ENCODE data around the gene HADHB. TPM values are rescaled to one million over a fixed set of nuclear protein-coding genes. Genes with fewer than 3 reads are reported as not detected.
A peak's percentile ranks its signal among the peaks of the same experiment; 100 is the strongest.

The HADHB gene
- total RNA-seq, 2 donors from 2014 or later = 119 to 130 TPM

DNA sequence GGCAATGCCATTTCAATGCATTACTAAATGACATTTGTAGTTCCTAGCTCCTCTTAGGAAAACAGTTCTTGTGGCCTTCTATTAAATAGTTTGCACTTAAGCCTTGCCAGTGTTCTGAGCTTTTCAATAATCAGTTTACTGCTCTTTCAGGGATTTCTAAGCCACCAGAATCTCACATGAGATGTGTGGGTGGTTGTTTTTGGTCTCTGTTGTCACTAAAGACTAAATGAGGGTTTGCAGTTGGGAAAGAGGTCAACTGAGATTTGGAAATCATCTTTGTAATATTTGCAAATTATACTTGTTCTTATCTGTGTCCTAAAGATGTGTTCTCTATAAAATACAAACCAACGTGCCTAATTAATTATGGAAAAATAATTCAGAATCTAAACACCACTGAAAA lies 45.3 kb downstream of the HADHB start:
- no peaks in the 10 kb centered on the region for H3K9me3 ChIP-seq
- 39% methylated on average over 1 of the region's 1 CpG for WGBS
- DNase-seq (ENCODE audit: low spot score) = no peak
- peaks cover 0 to 2% of the 10 kb centered on the region in 2 donors for H3K36me3 ChIP-seq
- intact Hi-C loops (cut with DNase I) = no loop called here
- no peak for TF ChIP-seq POLR2A (IDR thresholded peaks at IDR 0.05)
- no peak for TF ChIP-seq POLR2AphosphoS5 (IDR thresholded peaks at IDR 0.05)
- TF ChIP-seq, protein P1, sequence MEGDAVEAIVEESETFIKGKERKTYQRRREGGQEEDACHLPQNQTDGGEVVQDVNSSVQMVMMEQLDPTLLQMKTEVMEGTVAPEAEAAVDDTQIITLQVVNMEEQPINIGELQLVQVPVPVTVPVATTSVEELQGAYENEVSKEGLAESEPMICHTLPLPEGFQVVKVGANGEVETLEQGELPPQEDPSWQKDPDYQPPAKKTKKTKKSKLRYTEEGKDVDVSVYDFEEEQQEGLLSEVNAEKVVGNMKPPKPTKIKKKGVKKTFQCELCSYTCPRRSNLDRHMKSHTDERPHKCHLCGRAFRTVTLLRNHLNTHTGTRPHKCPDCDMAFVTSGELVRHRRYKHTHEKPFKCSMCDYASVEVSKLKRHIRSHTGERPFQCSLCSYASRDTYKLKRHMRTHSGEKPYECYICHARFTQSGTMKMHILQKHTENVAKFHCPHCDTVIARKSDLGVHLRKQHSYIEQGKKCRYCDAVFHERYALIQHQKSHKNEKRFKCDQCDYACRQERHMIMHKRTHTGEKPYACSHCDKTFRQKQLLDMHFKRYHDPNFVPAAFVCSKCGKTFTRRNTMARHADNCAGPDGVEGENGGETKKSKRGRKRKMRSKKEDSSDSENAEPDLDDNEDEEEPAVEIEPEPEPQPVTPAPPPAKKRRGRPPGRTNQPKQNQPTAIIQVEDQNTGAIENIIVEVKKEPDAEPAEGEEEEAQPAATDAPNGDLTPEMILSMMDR (IDR thresholded peaks at IDR 0.05) = no peak
- H3K27me3 ChIP-seq (replicated peaks; ENCODE audit: insufficient read depth) = no peaks in the 10 kb centered on the region
- no peak overlapping the region for H3K27ac ChIP-seq
- H3K4me1 ChIP-seq (replicated peaks) = no peaks in the 10 kb centered on the region
- no peak overlapping the region for H3K4me3 ChIP-seq

DNA sequence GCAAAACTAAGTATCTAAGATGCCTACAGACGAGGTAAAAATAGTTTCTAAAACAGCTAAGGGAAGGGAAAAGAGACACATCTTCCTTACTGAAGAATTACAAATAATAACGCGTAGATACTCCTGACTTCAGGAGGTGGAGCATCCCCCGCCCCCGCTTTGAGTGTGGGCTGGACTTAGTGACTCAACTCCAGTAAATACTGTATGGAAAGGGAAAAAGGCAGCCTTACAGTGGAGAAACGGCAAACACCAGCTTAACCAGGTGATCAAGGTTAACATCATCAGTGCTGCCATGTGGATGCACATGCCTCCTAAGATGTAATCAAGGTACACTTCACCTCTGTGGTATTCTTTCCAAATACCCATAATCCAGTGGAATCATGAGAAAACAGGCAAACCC lies 47.9 kb downstream of the HADHB start:
- TF ChIP-seq, protein P1 (IDR thresholded peaks at IDR 0.05) = no peak
- TF ChIP-seq POLR2AphosphoS5 (IDR thresholded peaks at IDR 0.05) = no peak
- no peak for TF ChIP-seq POLR2A (IDR thresholded peaks at IDR 0.05)
- Histone ChIP-seq H3K27ac (no peak overlapping the region), H3K4me3 (no peak overlapping the region), H3K4me1 (replicated peaks) (no peaks in the 10 kb centered on the region), H3K9me3 (no peaks in the 10 kb centered on the region), H3K27me3 (replicated peaks; ENCODE audit: insufficient read depth) (no peaks in the 10 kb centered on the region), H3K36me3 (peaks cover 0 to 2% of the 10 kb centered on the region in 2 donors)
- WGBS = 51% methylated on average over 6 of the region's 6 CpGs
- intact Hi-C loops (cut with DNase I) = no loop called here
- no peak for DNase-seq (ENCODE audit: low spot score)

DNA sequence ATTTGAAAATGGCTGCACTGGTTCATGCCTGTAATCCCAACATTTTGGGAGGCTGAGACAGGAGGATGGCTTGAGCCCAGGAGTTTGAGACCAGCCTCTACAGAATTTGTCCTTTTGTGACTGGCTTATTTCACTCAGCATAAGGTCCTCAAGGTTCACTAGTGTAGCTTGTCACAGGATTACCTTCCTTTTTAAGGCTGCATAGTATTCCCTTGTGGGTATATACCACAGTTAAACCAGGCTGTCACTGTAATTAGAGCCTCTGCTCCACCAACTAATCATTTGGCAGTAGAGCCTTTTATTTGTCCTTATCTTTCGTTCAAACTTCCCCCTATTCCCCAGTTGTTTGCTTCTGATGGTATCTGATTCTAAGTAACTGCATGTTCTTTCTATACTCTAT lies 50.8 kb downstream of the HADHB start:
- no peaks in the 10 kb centered on the region for H3K27me3 ChIP-seq (replicated peaks; ENCODE audit: insufficient read depth)
- H3K4me1 ChIP-seq (replicated peaks) = no peaks in the 10 kb centered on the region
- no peak for DNase-seq (ENCODE audit: low spot score)
- intact Hi-C loops (cut with DNase I) = loop anchor here (5.0 kb wide), 1 partner anchor 48 kb away; no protein-coding TSS in a partner anchor
- H3K36me3 ChIP-seq = peaks cover 0 to 2% of the 10 kb centered on the region in 2 donors
- H3K27ac ChIP-seq = no peak overlapping the region
- H3K9me3 ChIP-seq = no peaks in the 10 kb centered on the region
- WGBS = 38% methylated on average over 1 of the region's 1 CpG
- TF ChIP-seq, protein P1 (IDR thresholded peaks at IDR 0.05) = no peak
- TF ChIP-seq POLR2AphosphoS5 (IDR thresholded peaks at IDR 0.05) (no peak), POLR2A (IDR thresholded peaks at IDR 0.05) (no peak)
- H3K4me3 ChIP-seq = no peak overlapping the region

DNA sequence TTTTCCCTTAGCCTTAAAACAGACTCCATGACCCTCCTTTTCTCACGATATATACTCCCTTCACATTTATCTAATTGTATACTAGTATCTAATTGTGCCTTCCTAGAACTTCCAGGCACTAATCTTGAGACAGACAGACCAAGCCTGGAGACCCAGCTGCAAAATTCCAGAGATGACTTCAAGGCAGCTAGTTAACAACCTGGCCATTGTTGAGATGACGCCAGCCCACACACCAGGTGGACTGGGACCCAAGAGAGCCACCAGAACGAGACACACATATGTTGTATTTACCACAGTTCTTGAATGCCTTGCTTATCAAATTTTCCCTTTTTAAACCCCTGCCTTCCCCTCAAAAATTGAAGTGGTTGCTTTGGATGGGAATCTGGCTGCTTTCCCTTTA lies 52.3 kb downstream of the HADHB start:
- H3K27ac ChIP-seq = peak overlapping the region in 1 of 2 donors; percentile 85

DNA sequence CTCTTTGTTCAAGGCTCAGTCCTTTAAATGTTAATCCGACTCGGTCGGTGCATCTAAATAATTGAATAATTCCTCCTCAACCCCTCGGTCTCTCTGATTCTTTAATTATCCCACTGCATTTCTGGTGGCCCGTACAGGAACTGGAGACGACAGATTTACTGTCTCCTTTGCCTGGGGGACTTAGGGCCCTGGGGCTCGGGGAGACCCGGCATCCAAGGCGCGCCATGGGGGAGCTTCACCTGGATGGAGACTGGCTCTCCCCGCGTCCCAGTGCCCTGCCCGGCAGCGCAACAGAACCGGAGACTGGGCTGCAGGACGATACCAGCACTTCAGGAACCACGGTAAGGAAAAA lies 53.5 kb downstream of the HADHB start:
- 10% methylated on average over 17 of the region's 17 CpGs for WGBS
- Histone ChIP-seq H3K27ac (peak overlapping the region; percentile 85 to 95), H3K4me3 (peak overlapping the region; percentile 31 to 38), H3K9me3 (no peaks in the 10 kb centered on the region), H3K36me3 (no peaks in the 10 kb centered on the region), H3K27me3 (replicated peaks; ENCODE audit: insufficient read depth) (no peaks in the 10 kb centered on the region), H3K4me1 (replicated peaks) (no peaks in the 10 kb centered on the region)
- TF ChIP-seq POLR2A (IDR thresholded peaks at IDR 0.05) (no peak), POLR2AphosphoS5 (IDR thresholded peaks at IDR 0.05) (no peak)
- TF ChIP-seq, protein P1 (IDR thresholded peaks at IDR 0.05) = no peak
- intact Hi-C loops (cut with DNase I) = loop anchor here (5.0 kb wide), 1 partner anchor 51 kb away; no protein-coding TSS in a partner anchor
- DNase-seq (ENCODE audit: low spot score) = no peak

More for the DNA sequence above, 52.3 kb downstream of the HADHB start:
- TF ChIP-seq POLR2A (IDR thresholded peaks at IDR 0.05) (no peak), POLR2AphosphoS5 (IDR thresholded peaks at IDR 0.05) (no peak)
- TF ChIP-seq, protein P1 (IDR thresholded peaks at IDR 0.05) = no peak
- Histone ChIP-seq H3K36me3 (no peaks in the 10 kb centered on the region), H3K9me3 (no peaks in the 10 kb centered on the region), H3K27me3 (replicated peaks; ENCODE audit: insufficient read depth) (no peaks in the 10 kb centered on the region), H3K4me1 (replicated peaks) (no peaks in the 10 kb centered on the region), H3K4me3 (no peak overlapping the region)
- 67% methylated on average over 3 of the region's 3 CpGs for WGBS
- no peak for DNase-seq (ENCODE audit: low spot score)
- intact Hi-C loops (cut with DNase I) = loop anchor here (5.0 kb wide), 1 partner anchor 50 kb away; no protein-coding TSS in a partner anchor
